NOMO-1 treated with DMSO at 0.1 percent for 48 hours (cell line): ENCODE data around the gene PKD2L1.
"Not testable (repeated sequence)": the region's sequence is repeated elsewhere in the genome, so short reads cannot be mapped to it uniquely, and the experiment has no call there.

Experiments used
- DNase-seq: peaks from one replicate; lab custom pipeline; 2025; ENCODE audit not compliant: unreplicated experiment; lab: John Stamatoyannopoulos, UW

Gene PKD2L1

DNA sequence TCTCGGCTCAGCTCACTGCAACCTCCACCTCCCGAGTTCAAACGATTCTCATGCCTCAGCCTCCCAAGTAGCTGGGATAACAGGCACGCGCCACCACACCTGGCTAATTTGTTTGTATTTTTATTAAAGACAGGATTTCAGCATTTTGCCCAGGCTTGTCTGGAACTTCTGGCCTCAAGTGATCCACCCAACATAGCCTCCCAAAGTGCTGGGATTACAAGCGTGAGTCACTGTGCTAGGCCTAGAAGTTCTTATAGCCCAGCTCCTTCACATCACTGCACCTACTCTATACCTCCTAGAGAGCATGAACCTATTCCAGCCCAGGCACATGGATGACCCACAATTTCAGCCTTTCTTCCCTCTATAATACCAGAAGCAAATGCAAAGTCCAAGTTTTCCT, 42.3 kb downstream of the PKD2L1 start:
- no peak for DNase-seq

DNA sequence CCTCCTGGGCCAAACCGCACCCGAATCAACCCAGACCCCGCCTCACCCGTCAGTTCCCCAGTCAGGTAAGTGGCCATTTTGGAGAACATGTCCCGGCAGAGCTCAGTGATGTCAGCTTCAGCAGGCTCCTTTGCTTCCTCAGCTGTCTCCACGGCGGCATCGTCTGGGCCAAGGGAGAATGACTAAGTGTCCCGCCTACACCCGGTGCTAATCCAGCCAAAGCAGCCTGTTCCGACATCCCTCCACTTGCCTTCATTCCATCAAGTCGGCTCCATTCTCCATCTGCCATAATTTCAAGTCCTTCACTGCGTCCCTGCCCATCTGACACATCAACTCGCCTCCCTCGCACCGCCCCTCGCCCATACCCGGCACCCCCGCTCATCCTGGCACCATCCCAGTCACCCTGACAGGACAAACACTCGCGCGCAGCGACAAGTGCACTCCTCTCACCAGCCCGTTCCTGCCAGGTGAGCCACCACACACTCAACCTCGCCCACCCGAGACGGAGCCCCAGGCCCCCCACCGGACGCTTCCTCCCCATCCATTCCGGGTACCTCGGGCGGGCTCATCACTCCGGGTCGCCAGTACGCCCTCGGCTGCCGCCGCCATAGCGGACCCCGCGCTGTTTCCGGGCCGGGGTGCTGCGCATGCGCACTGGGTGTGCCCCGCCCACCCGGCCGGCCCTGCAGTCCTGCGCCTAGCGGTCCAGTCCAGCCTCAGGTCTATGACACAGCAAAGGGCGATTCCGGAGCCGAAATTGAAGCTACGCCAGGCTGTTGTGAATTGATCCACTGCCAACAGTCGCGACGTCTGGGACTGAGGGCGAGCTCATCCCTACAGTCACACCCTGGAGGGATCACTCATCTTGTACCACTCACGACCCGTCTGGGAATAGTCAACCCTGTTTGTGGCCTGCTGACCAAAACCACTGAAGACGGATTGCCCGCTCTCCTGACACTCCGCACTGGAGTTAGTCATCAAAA, 43.7 kb downstream of the PKD2L1 start, which contains the start of gene BLOC1S2:
Gene BLOC1S2 (minus strand): TSS at position 630 of the 983 bp plus-strand sequence. CDS start 21 bp downstream, at position 609.
- peak; percentile 67 for DNase-seq

DNA sequence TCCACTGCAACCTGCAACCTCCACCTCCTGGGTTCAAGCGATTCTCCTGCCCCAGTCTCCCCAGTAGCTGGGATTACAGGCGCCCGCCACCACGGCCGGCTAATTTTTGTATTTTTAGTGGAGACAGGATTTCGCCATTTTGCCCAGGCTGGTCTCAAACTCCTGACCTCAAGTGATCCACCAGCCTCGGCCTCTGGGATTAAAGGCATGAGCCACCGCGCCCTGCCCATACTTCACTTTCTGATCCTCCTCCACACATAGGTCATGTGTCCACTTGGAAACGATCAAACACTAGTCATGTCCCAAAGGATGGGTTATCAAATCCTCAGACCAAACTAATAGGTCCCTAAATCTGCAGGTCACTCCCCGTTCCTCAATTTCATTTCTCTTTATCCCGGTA, 44.7 kb downstream of the PKD2L1 start:
- DNase-seq = not testable (repeated sequence)

DNA sequence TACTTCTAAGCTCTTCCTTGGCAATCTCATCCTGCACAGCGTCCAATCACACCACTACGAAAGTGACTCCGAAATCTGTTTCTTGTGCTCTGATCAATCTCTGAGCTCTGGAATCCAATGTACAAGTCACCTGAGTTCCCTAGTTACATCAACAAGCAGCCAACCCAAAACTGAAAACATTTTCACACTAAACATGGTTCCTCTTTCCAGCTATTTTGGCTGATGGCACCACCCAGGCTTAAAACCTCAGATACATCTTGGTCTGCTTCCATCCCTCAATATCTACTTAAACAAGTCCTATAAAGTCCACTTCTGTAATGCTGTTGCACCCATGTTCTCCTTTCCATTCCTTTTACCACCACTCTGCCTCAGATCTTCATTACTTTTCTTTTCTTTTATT, 47.1 kb downstream of the PKD2L1 start:
- DNase-seq = no peak

- DNase-seq = not testable (repeated sequence)
Measured at GRCh38 chr10:100276971-100277370, 53.1 kb downstream of the PKD2L1 start.

DNA sequence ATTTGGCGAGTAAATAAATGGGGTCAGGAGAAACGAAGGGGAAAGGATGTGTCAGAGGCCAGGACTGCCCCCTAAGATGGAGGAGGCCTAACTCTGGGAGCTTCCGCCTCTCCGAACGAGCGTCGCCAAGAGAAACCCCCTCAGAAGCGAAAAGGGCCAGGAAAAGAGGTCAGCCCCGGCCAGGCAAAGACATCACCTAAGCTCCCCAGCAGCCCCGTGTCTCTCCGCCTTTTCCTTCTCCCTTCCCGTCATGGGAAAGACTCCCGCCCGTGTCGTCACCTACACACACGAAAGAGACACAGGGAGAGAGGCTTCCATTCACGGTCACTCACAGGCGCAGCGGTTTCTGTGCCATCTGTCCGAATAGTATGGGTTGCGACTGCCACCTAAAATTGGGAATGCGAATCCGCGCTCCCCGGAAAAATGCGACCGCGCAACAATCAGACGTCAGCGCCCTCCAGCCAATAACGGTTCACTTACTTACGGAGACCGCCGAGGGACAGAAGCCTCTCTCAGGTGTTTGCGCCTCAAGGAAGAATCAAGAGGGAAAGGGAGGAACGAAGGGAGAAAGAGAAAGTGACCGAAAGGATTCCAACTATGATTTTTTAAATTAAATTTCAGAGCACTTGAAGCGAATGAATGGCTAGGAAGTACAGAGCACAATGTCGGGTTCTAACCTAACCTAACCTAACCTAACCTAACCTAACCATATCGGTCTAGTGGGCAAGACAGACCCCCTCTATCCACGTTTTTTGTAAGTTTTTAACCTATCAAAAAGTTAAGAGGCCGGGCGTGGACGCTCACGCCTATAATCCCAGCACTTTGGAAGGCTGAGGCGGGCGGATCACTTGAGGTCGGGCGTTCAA, 62.6 kb downstream of the PKD2L1 start, which contains the start of gene CWF19L1:
Gene CWF19L1 (minus strand): TSS at position 400 of the 866 bp plus-strand sequence. CDS start 45 bp downstream, at position 355.
- DNase-seq = peak; percentile 73

DNA sequence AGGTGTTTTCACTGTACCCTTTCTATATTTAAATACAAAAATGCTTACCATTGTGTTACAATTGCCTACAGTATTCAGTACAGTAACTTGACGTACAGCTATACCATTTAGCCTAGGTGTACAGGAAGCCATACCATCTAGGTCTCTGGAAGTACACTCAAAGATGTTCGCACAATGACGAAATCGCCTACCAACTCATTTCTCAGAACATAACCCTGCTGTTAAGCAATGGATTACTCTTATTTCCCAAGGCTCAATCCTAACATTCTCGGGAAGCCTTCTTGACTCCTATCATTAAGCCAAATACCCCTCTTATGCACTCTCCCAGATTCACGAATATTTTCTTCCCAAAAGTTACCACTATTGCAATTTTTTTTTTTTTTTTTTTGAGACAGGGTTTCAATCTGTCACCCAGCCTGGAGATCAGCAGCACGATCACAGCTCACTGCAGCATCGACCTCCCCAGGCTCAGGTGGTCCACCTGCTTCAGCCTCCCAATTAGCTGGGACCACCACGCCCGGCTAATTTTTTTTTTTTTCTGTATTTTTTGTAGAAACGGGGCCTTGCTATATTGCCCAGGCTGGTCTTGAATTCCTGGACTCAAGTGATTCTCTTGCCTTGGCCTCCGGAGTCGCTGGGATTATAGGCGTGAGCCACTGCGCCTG, 64.1 kb downstream of the PKD2L1 start:
- no peak for DNase-seq

DNA sequence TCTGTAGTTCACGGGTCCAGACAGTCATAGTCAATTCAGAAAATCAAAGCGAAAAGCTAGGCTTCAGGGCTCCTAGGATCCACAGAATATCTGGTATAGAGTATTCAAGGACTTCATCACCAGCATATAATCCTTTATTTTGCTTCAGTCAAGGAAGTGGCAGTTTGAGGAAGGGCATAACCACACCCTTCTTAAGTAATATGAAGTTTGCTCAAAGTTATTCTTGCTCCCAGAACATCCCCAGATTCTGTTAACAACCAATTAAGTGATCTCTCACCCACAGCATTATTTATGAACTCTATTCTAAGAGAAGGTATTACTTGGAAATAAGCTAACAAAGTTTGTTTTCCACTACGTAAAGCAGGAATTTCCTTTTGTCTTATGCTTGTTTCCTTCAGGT, 75.8 kb downstream of the PKD2L1 start:
- peak; percentile 50 for DNase-seq

GRCh38 chr10:100253041-100253440, 77.0 kb downstream of the PKD2L1 start:
- no peak for DNase-seq

DNA sequence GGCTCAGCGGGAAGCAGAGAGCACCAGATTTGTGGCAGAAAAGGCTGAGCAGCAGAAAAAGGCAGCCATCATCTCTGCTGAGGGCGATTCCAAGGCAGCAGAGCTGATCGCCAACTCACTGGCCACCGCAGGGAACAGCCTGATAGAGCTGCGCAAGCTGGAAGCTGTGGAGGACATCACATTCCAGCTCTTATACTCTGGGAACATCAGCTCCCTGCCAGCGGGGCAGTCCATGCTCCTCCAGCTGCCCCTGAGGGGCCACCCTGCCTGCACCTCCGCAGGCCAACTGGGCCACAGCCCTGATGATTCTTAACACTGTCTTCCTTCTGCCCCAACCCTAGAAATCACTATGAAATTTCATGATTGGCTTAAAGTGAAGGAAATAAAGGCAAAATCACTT, 81.2 kb downstream of the PKD2L1 start:
- DNase-seq = no peak

DNA sequence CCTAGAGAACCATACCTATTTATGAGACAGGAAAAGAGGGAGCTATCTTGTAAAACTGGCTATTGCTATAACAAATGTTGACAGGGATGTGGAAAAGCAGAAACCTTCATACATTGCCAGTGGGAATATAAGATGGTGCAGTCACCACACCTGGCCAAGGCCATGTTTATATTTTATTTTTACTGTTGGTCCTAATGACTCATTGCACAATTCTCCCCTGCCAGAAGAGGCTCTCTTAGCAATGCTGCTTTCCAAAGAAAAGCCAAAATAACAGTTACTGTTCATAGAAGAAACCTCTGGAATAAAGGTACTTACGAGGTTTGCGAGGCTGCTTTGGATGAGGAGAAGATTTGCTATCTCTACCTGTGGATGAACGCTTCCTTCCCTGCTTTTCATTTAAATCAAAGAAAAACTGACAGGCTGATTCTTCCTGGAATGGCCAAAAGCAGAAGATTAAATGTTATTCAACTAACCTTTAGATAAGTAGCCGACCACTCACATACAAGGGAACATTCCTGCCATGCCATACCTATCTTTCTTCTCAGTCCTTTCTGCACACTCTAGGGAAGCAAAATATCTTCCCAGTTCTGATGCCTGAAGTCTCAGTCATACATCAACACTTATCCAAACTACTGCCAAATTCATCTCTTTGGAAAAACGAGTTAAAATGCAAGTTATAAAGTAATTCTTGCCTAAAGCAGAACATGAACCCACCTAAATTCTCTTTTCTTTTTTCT, 84.4 kb downstream of the PKD2L1 start:
- DNase-seq = no peak

DNA sequence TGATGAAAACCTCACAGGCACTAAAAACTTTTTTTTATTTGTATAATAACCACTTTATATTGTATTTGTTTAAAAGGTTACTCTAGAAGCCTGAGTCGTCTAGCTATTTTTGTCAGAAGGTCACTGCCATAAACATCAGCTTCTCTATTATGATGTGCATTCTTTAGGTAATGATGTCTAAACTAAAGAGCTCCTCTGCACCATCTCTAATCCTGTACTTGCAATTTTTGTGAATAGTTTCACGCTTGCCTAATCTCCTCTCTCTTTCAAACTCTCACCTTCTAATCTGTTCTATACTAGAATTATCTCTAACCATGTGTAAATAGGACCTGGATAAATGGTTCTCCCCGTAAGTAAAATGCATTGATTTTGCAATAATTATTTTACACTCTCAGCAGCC, 90.2 kb downstream of the PKD2L1 start:
- no peak for DNase-seq

GRCh38 chr10:100238429-100238828, 91.6 kb downstream of the PKD2L1 start:
- no peak for DNase-seq
